Measurements from ENCODE around the gene TSEN54.

DNA sequence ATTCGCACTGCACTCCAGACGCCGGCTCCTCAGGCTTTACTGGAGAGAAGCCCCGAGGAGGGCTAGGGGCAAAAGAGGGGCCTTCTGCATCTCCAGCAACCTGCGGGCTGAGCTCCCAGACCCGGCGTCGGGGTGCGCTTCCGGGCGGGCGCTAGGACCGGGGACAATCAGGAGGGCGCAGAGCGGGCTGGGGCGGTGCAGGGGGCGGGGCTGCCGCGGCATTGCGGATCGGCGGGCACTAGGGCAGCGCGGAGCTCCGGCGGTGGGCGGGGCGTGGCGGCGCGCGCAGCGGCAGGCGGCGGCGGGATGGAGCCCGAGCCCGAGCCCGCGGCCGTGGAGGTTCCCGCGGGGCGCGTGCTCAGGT is at the start of gene TSEN54:
- TF ChIP-seq CTCF (IDR thresholded peaks at IDR 0.05) (no peak), POLR2A (IDR thresholded peaks at IDR 0.05) (peak; percentile 42)
